HepG2 (cell line): ENCODE measurements around the gene SCFD2. TPM values are rescaled to one million over a fixed set of nuclear protein-coding genes. Genes with fewer than 3 reads are reported as not detected.

ENCODE experiments used
- ATAC-seq: fragments of 200-7000 bp; cut with Tn5 transposase; 3 replicates; pipeline ENCODE4 v1.9.1; 2020; ENCODE audit warnings: mild to moderate bottlenecking, moderate library complexity
- BruUV-seq: library from RNA; stranded (reverse); fragments of 400-500 nt; replicated peaks from 2 replicates; lab custom pipeline; 2021; lab: Mats Ljungman, UMichigan
- CTCF ChIA-PET: fragments of 300-600 bp; formaldehyde crosslinking; extraction: SDS; loops from one replicate; lab custom pipeline; 2021; ENCODE audit warnings: low total read pairs, inconsistent platforms, low intra/inter-chr PET ratio; lab: Yijun Ruan, JAX
- POLR2A ChIA-PET: fragments of 350-600 bp; sonication (Branson Sonifier 250); formaldehyde crosslinking; loops from one replicate; lab custom pipeline; 2020; ENCODE audit warnings: antibody characterized with exemption, inconsistent platforms; lab: Yijun Ruan, JAX
- DNase-seq: peaks from one replicate; pipeline ENCODE4 v3.0.0-alpha.2; 2015; ENCODE audit warnings: low spot score
- FAIRE-seq: peaks from 3 replicates; lab custom pipeline; 2011; peaks lifted over from hg19 to GRCh38; lab: Jason Lieb, UNC
- H2AFZ ChIP-seq: one replicate; pipeline ENCODE4 v1.6.1; 2011; ENCODE audit warnings: low read length, inconsistent platforms
- H3K27ac ChIP-seq: fragments of 300-600 bp; 3 replicates; pipeline ENCODE4 v1.8.0; 2011; ENCODE audit warnings: mixed run types, mild to moderate bottlenecking, mixed read lengths, low read length, inconsistent platforms; ENCODE audit not compliant: insufficient read depth; ENCODE audit errors: extremely low read length
- H3K27me3 ChIP-seq, 2 experiments: fragments of 200-600 bp in 1 of 2; 2 replicates in 1 of 2; 3 replicates in 1 of 2; pipeline versions ENCODE4 v1.6.0 to v1.8.0; 2011; ENCODE audit warnings: low read length in 2 of 2, mild to moderate bottlenecking in 2 of 2, moderate library complexity in 2 of 2, inconsistent platforms in 1 of 2; ENCODE audit not compliant: insufficient read depth in 2 of 2, control insufficient read depth in 1 of 2
- H3K36me3 ChIP-seq, 2 experiments: fragments of 200-600 bp in 1 of 2; replicated peaks in 1 of 2; 2 replicates in 1 of 2; 3 replicates in 1 of 2; pipeline versions ENCODE4 v1.5.1 to v1.8.0; 2011; ENCODE audit warnings: low read length in 2 of 2, inconsistent platforms in 1 of 2; ENCODE audit not compliant: insufficient read depth in 2 of 2, control insufficient read depth in 1 of 2
- H3K4me1 ChIP-seq: 2 replicates; pipeline ENCODE4 v1.5.1; 2012; ENCODE audit warnings: low read length, inconsistent platforms; ENCODE audit not compliant: insufficient read depth
- H3K4me2 ChIP-seq: 2 replicates; pipeline ENCODE4 v1.6.0; 2011; ENCODE audit warnings: low read depth, low read length, inconsistent platforms
- H3K4me3 ChIP-seq, 3 experiments: fragments of 200-600 bp in 1 of 3; sonication (generic), shearing (Covaris generic) in 1 of 3; replicated peaks in 1 of 3; 2 replicates each; pipeline ENCODE4 v1.5.1; 2011 to 2016; ENCODE audit warnings: low read length in 3 of 3, inconsistent platforms in 2 of 3, low read depth in 2 of 3, mild to moderate bottlenecking in 2 of 3, control low read depth in 1 of 3, mixed read lengths in 1 of 3; ENCODE audit not compliant: insufficient read depth in 1 of 3
- H3K79me2 ChIP-seq: one replicate; pipeline ENCODE4 v1.6.1; 2011; ENCODE audit warnings: low read length, inconsistent platforms; ENCODE audit not compliant: insufficient read depth
- H3K9ac ChIP-seq: 2 replicates; pipeline ENCODE4 v1.6.0; 2011; ENCODE audit warnings: mild to moderate bottlenecking, low read depth, low read length, inconsistent platforms; ENCODE audit not compliant: insufficient read depth
- H3K9me3 ChIP-seq: 2 replicates; pipeline ENCODE4 v1.5.1; 2012; ENCODE audit warnings: mild to moderate bottlenecking, low read length
- H4K20me1 ChIP-seq: 2 replicates; pipeline ENCODE4 v1.6.0; 2011; ENCODE audit warnings: inconsistent platforms, mild to moderate bottlenecking, low read length, moderate library complexity; ENCODE audit not compliant: insufficient read depth
- AHDC1 ChIP-seq: sonication (generic); formaldehyde crosslinking; IDR thresholded peaks from 2 replicates; pipeline ENCODE4 v1.5.1; 2020; ENCODE audit warnings: mild to moderate bottlenecking, missing genetic modification reagents, borderline replicate concordance
- CTCF ChIP-seq: sonication (generic); formaldehyde crosslinking; IDR thresholded peaks from 2 replicates; pipeline ENCODE4 v1.5.0; 2020; ENCODE audit warnings: mild to moderate bottlenecking, missing genetic modification reagents, moderate library complexity
- ESRRA ChIP-seq: sonication (generic); formaldehyde crosslinking; IDR thresholded peaks from 2 replicates; pipeline ENCODE4 v1.5.1; 2020; ENCODE audit warnings: mild to moderate bottlenecking, low read depth, missing genetic modification reagents
- KLF6 ChIP-seq: IDR thresholded peaks from 2 replicates; pipeline ENCODE4 v1.8.0; 2016; ENCODE audit warnings: missing biosample characterization, missing genetic modification reagents
- SRSF9 ChIP-seq: fragments of 200-400 bp; formaldehyde crosslinking; IDR thresholded peaks from 2 replicates; pipeline ENCODE4 v1.6.1; 2018; ENCODE audit warnings: borderline replicate concordance, mild to moderate bottlenecking, low read depth, low read length; ENCODE audit not compliant: insufficient read depth, poor library complexity, severe bottlenecking
- ZNF3 ChIP-seq: IDR thresholded peaks from 2 replicates; pipeline ENCODE4 v1.7.0; 2017; ENCODE audit warnings: inconsistent platforms
- ZNF552 ChIP-seq: sonication (generic); formaldehyde crosslinking; IDR thresholded peaks from 2 replicates; pipeline ENCODE4 v1.9.0; 2022; ENCODE audit warnings: missing genetic modification reagents, mild to moderate bottlenecking, borderline replicate concordance
- ZNF773 ChIP-seq: sonication (generic); formaldehyde crosslinking; IDR thresholded peaks from 2 replicates; pipeline ENCODE4 v1.4.0; 2020; ENCODE audit warnings: missing genetic modification reagents, borderline replicate concordance
- ZNF879 ChIP-seq: sonication (generic); formaldehyde crosslinking; IDR thresholded peaks from 2 replicates; pipeline ENCODE4 v1.8.1; 2023; ENCODE audit warnings: missing genetic modification reagents
- ZSCAN25 ChIP-seq: sonication (generic); formaldehyde crosslinking; IDR thresholded peaks from 2 replicates; pipeline ENCODE4 v1.8.0; 2022; ENCODE audit warnings: mild to moderate bottlenecking, missing genetic modification reagents
- WGBS: methylation state at CpG from one replicate; pipeline ENCODE4 v1.1.6; 2017; ENCODE audit warnings: low lambda C conversion rate; 5-methylcytosine and 5-hydroxymethylcytosine counted together
- in situ Hi-C: cut with HindIII; loops from 2 replicates; pipeline ENCODE4 v1.10.0; 2017; ENCODE audit warnings: low pct_unique_long_range_greater_than_20kb; ENCODE audit not compliant: extremely low pct_ligation_motif_present
- intact Hi-C: fragments of 100-400 bp; cut with micrococcal nuclease; formaldehyde crosslinking; loops from one replicate; pipeline ENCODE4 v1.10.0; 2022; ENCODE audit not compliant: unreplicated experiment
- polyA plus RNA-seq, 8 experiments: library from polyadenylated mRNA; depleted of rRNA in 3 of 8; stranded (reverse) in 7 of 8; unstranded in 1 of 8; fragments of >200 nt; fragmentation: Illumina TruSeq in 4 of 8; extraction: Trizol in 4 of 8; gene quantifications; 2 replicates each; pipeline versions ENCODE4 v1.2.1 to v1.2.3, GENCODE V29; 2011 to 2016; ENCODE audit warnings: low read depth in 4 of 8, missing spikeins in 1 of 8, mixed read lengths in 1 of 8; ENCODE audit not compliant: insufficient read depth in 1 of 8
- total RNA-seq, 5 experiments: library from RNA; depleted of rRNA; stranded (reverse); fragments of >200 nt; fragmentation: Illumina TruSeq; extraction: Trizol; gene quantifications; 2 replicates each; pipeline ENCODE4 v1.2.3, GENCODE V29; 2016; ENCODE audit warnings: low read depth in 1 of 5

SCFD2 gene
- total and polyA plus RNA-seq, 2 of the 13 experiments (the other 11 are each of a cell fraction or from before 2014, with no cell fraction given): 4.6 to 15.6 TPM

GRCh38 chr4:53235547-53235946 is 130.3 kb downstream of the SCFD2 start:
- no peak overlapping the region for H3K27ac ChIP-seq
- H3K4me2 ChIP-seq: no peak overlapping the region
- ATAC-seq (no peak), FAIRE-seq (no peak), DNase-seq (no peak)
- no peak overlapping the region for H3K9ac ChIP-seq
- H3K9me3 ChIP-seq: no peaks in the 10 kb centered on the region
- no peaks in the 10 kb centered on the region for H3K4me1 ChIP-seq
- no peaks in the 10 kb centered on the region for H3K79me2 ChIP-seq
- no TSS peak for BruUV-seq
- whole genome bisulfite sequencing: 94% methylated on average over 4 of the region's 4 CpGs
- ChIA-PET CTCF (no interaction called here), POLR2A (no interaction called here)
- no peaks in the 10 kb centered on the region for H3K36me3 ChIP-seq
- in situ Hi-C loops (no loop called here), intact Hi-C loops (no loop called here)
- H4K20me1 ChIP-seq: no peaks in the 10 kb centered on the region
- H3K4me3 ChIP-seq: no peak overlapping the region
- no peak overlapping the region for H2AFZ ChIP-seq
- TF ChIP-seq ZSCAN25 (CRISPR knock-in tag) (no peak), ZNF552 (CRISPR knock-in tag) (no peak), CTCF (CRISPR knock-in tag) (no peak), ZNF3 (CRISPR knock-in tag) (no peak), ZNF773 (CRISPR knock-in tag) (no peak), SRSF9 (no peak), ZNF879 (CRISPR knock-in tag) (no peak)
- TF ChIP-seq, all 625 proteins: peak for 0
- H3K27me3 ChIP-seq: no peaks in the 10 kb centered on the region

GRCh38 chr4:53234669-53235068 is 131.2 kb downstream of the SCFD2 start:
- POLR2A ChIA-PET: no interaction called here
- Histone ChIP-seq H3K4me2 (no peak overlapping the region), H4K20me1 (no peaks in the 10 kb centered on the region), H3K9ac (no peak overlapping the region), H3K27ac (no peak overlapping the region), H3K36me3 (no peaks in the 10 kb centered on the region), H3K4me3 (no peak overlapping the region), H3K27me3 (no peaks in the 10 kb centered on the region), H3K79me2 (no peaks in the 10 kb centered on the region), H3K9me3 (no peaks in the 10 kb centered on the region), H2AFZ (no peak overlapping the region), H3K4me1 (no peaks in the 10 kb centered on the region)
- CTCF ChIA-PET: no interaction called here
- DNase-seq: no peak
- in situ Hi-C loops (no loop called here), intact Hi-C loops (no loop called here)
- ATAC-seq: no peak
- 93% methylated on average over 5 of the region's 5 CpGs for WGBS
- FAIRE-seq: no peak
- BruUV-seq: no TSS peak
- no peak for TF ChIP-seq AHDC1
- no peak for TF ChIP-seq KLF6 (CRISPR knock-in tag)
- no peak for TF ChIP-seq ESRRA (CRISPR knock-in tag)
